ENCODE measurements around the gene SNRPD1.

DNA sequence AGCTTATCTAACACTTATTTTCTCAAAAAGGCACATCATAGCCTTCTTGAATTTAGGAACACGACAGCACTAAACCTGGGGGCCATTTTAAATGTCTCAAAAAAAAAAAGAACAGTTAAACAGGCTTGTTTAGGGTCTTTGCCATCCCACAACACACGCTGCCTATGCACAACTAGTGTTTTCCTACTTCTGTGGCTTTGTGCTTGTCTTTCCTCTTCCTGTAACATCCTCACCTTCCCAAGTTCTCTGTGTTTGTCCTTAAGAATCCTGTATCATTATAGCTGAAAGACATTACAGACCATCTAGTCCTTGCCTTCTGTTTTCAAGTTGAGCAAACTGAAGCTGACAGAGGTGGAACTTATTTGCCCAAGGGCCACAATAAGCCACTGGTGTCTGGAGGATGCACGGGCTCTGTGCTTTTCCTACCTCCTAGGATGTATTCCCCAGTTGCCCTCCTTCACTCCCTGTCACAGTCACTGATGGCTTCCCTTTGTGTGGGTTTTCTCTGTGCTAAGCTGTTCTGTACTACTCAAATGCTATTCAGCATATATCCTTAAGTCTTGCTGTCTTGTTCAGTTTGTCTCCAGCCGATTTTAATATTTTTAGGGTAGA lies 22.6 kb downstream of the SNRPD1 start:
- TF ChIP-seq, protein P1, sequence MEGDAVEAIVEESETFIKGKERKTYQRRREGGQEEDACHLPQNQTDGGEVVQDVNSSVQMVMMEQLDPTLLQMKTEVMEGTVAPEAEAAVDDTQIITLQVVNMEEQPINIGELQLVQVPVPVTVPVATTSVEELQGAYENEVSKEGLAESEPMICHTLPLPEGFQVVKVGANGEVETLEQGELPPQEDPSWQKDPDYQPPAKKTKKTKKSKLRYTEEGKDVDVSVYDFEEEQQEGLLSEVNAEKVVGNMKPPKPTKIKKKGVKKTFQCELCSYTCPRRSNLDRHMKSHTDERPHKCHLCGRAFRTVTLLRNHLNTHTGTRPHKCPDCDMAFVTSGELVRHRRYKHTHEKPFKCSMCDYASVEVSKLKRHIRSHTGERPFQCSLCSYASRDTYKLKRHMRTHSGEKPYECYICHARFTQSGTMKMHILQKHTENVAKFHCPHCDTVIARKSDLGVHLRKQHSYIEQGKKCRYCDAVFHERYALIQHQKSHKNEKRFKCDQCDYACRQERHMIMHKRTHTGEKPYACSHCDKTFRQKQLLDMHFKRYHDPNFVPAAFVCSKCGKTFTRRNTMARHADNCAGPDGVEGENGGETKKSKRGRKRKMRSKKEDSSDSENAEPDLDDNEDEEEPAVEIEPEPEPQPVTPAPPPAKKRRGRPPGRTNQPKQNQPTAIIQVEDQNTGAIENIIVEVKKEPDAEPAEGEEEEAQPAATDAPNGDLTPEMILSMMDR (IDR thresholded peaks at IDR 0.05), result no peak
- TF ChIP-seq POLR2A (IDR thresholded peaks at IDR 0.05), result no peak

All from esophagus squamous epithelium (tissue), 4 donors.